SK-N-SH (cell line): ENCODE data around the gene CBY2. TPM values are rescaled to one million over a fixed set of nuclear protein-coding genes. Genes with fewer than 3 reads are reported as not detected.

Experiments
- CTCF ChIA-PET: fragments of 300-600, 350-600 bp; formaldehyde crosslinking; extraction: SDS; loops from one replicate; lab custom pipeline; 2021; lab: Yijun Ruan, JAX
- POLR2A ChIA-PET: fragments of 350-600 bp; sonication (Branson Sonifier 250); formaldehyde crosslinking; extraction: SDS; loops from one replicate; lab custom pipeline; 2020; ENCODE audit warnings: antibody characterized with exemption, inconsistent platforms; lab: Yijun Ruan, JAX
- DNase-seq: peaks from one replicate; pipeline ENCODE4 v3.0.0; 2012
- H2AFZ ChIP-seq: fragments of 200-600 bp; sonication (generic); 2 replicates; pipeline ENCODE4 v1.8.1; 2016; ENCODE audit warnings: antibody characterized with exemption, mild to moderate bottlenecking, low read depth
- H3F3A ChIP-seq: fragments of 200-600 bp; sonication (generic); replicated peaks from 2 replicates; pipeline ENCODE3; 2016; ENCODE audit warnings: antibody characterized with exemption, mild to moderate bottlenecking; ENCODE audit not compliant: insufficient read depth
- H3K27ac ChIP-seq, 2 experiments: fragments of 200-500 bp in 1 of 2; fragments of 200-600 bp in 1 of 2; sonication (Bioruptor generic) in 1 of 2; sonication (generic), shearing (Covaris generic) in 1 of 2; 2 replicates each; pipeline versions ENCODE4 v1.5.1 to v1.6.1; 2014 to 2016; ENCODE audit warnings: low read depth in 2 of 2, inconsistent platforms in 1 of 2, low read length in 1 of 2, mild to moderate bottlenecking in 1 of 2, mixed read lengths in 1 of 2
- H3K27me3 ChIP-seq: fragments of 200-600 bp; sonication (generic), shearing (Covaris generic); 2 replicates; pipeline ENCODE4 v1.6.1; 2016; ENCODE audit warnings: mixed run types; ENCODE audit not compliant: insufficient read depth
- H3K36me3 ChIP-seq, 2 experiments: fragments of 200-500 bp in 1 of 2; fragments of 200-600 bp in 1 of 2; sonication (Bioruptor generic) in 1 of 2; sonication (generic) in 1 of 2; replicated peaks in 1 of 2; 2 replicates each; pipeline versions ENCODE3 to v1.5.1; 2014 to 2016; ENCODE audit warnings: low read length in 1 of 2, mild to moderate bottlenecking in 1 of 2; ENCODE audit not compliant: insufficient read depth in 2 of 2, control insufficient read depth in 1 of 2
- H3K4me1 ChIP-seq, 2 experiments: fragments of 200-500 bp in 1 of 2; fragments of 200-600 bp in 1 of 2; sonication (Bioruptor generic) in 1 of 2; sonication (generic), shearing (Covaris generic) in 1 of 2; 2 replicates each; pipeline versions ENCODE4 v1.5.1 to v1.6.1; 2014 to 2016; ENCODE audit warnings: low read depth in 1 of 2, low read length in 1 of 2, mixed run types in 1 of 2; ENCODE audit not compliant: insufficient read depth in 2 of 2, control insufficient read depth in 1 of 2
- H3K4me2 ChIP-seq: fragments of 200-600 bp; sonication (generic), shearing (Covaris generic); 2 replicates; pipeline ENCODE4 v1.6.1; 2017; ENCODE audit warnings: mixed run types
- H3K4me3 ChIP-seq, 2 experiments: fragments of 200-500 bp in 1 of 2; fragments of 200-600 bp in 1 of 2; sonication (Bioruptor generic) in 1 of 2; sonication (generic), shearing (Covaris generic) in 1 of 2; 2 replicates each; pipeline versions ENCODE4 v1.5.1 to v1.8.1; 2014 to 2016; ENCODE audit warnings: low read depth in 2 of 2, inconsistent platforms in 1 of 2, low read length in 1 of 2, mild to moderate bottlenecking in 1 of 2, mixed read lengths in 1 of 2, moderate library complexity in 1 of 2
- H3K79me2 ChIP-seq: fragments of 200-600 bp; sonication (generic); 2 replicates; pipeline ENCODE4 v1.8.1; 2017; ENCODE audit warnings: mild to moderate bottlenecking; ENCODE audit not compliant: insufficient read depth
- H3K9ac ChIP-seq: fragments of 200-600 bp; sonication (generic); 2 replicates; pipeline ENCODE4 v1.6.1; 2017; ENCODE audit warnings: mixed run types
- H3K9me2 ChIP-seq: fragments of 200-600 bp; sonication (generic); 2 replicates; pipeline ENCODE4 v1.6.1; 2017; ENCODE audit warnings: mixed run types
- H3K9me3 ChIP-seq: fragments of 200-600 bp; sonication (generic); 2 replicates; pipeline ENCODE4 v1.6.1; 2017; ENCODE audit warnings: mixed run types, mild to moderate bottlenecking, moderate library complexity
- H4K20me1 ChIP-seq: fragments of 200-600 bp; sonication (generic); 2 replicates; pipeline ENCODE4 v1.6.1; 2017; ENCODE audit warnings: mild to moderate bottlenecking, mixed run types; ENCODE audit not compliant: insufficient read depth
- ELF1 ChIP-seq: IDR thresholded peaks from 2 replicates; pipeline ENCODE4 v1.4.0; 2012
- EZH2phosphoT487 ChIP-seq: fragments of 200-600 bp; sonication (generic); IDR thresholded peaks from 2 replicates; pipeline ENCODE4 v1.6.1; 2017; ENCODE audit warnings: low read depth, mixed run types, mild to moderate bottlenecking, antibody characterized with exemption, moderate library complexity, borderline replicate concordance
- IRF3 ChIP-seq: fragments of 150-350 bp; IDR thresholded peaks from 2 replicates; pipeline ENCODE4 v1.6.1; 2016; ENCODE audit warnings: mild to moderate bottlenecking, low read depth, low read length
- MEF2A ChIP-seq: IDR thresholded peaks from 2 replicates; pipeline ENCODE4 v1.4.0; 2012; ENCODE audit warnings: low read depth, borderline replicate concordance
- MXI1 ChIP-seq: IDR thresholded peaks from 2 replicates; pipeline ENCODE4 v1.6.1; 2012; ENCODE audit warnings: mild to moderate bottlenecking, low read depth, low read length, improper control_type of control experiment
- NFIC ChIP-seq: IDR thresholded peaks from 2 replicates; pipeline ENCODE4 v1.4.0; 2012; ENCODE audit warnings: borderline replicate concordance
- POLR2AphosphoS5 ChIP-seq: IDR thresholded peaks from 2 replicates; pipeline ENCODE4 v1.6.1; 2012; ENCODE audit warnings: low read depth, low read length
- RAD21 ChIP-seq: IDR thresholded peaks from 2 replicates; pipeline ENCODE4 v1.6.1; 2012; ENCODE audit warnings: mild to moderate bottlenecking, low read length
- RCOR1 ChIP-seq: fragments of 150-350 bp; IDR thresholded peaks from 2 replicates; pipeline ENCODE4 v1.6.1; 2017; ENCODE audit warnings: antibody characterized with exemption, low read length
- SIN3A ChIP-seq: IDR thresholded peaks from 2 replicates; pipeline ENCODE4 v1.6.1; 2012; ENCODE audit warnings: low read depth, mild to moderate bottlenecking, low read length, moderate library complexity, borderline replicate concordance
- TEAD4 ChIP-seq: IDR thresholded peaks from 2 replicates; pipeline ENCODE4 v1.4.0; 2012; ENCODE audit warnings: mild to moderate bottlenecking, borderline replicate concordance; ENCODE audit not compliant: insufficient read depth
- USF1 ChIP-seq: IDR thresholded peaks from 2 replicates; pipeline ENCODE4 v1.4.0; 2012; ENCODE audit warnings: low read depth, borderline replicate concordance
- WGBS: methylation state at CpG from one replicate; pipeline ENCODE4 v1.1.6; 2017; ENCODE audit warnings: low lambda C conversion rate; 5-methylcytosine and 5-hydroxymethylcytosine counted together
- polyA plus RNA-seq, 3 experiments: library from polyadenylated mRNA; depleted of rRNA; stranded (reverse); fragments of >200 nt; gene quantifications; 2 replicates each; pipeline ENCODE4 v1.2.3, GENCODE V29; 2012
- TF ChIP-seq, protein P1 (sequence below): IDR thresholded peaks from 2 replicates; pipeline ENCODE4 v1.4.0; 2012; ENCODE audit warnings: low read depth
- TF ChIP-seq, protein P2 (sequence below): fragments of 200-600 bp; sonication (generic); IDR thresholded peaks from 2 replicates; pipeline ENCODE4 v1.6.1; 2017; ENCODE audit warnings: antibody characterized with exemption, mild to moderate bottlenecking, moderate library complexity

The CBY2 gene
- polyA plus RNA-seq, 1 of the 3 experiments (the other 2 are of a cell fraction): not detected

- DNase-seq: no peak
- no peaks in the 10 kb centered on the region for H3K9me3 ChIP-seq
- H3K79me2 ChIP-seq: no peaks in the 10 kb centered on the region
- no peak overlapping the region for H2AFZ ChIP-seq
- no peaks in the 10 kb centered on the region for H3K4me1 ChIP-seq
- POLR2A ChIA-PET: no interaction called here
- TF ChIP-seq MEF2A: no peak
- TF ChIP-seq USF1: no peak
- no peak for TF ChIP-seq TEAD4
- TF ChIP-seq, protein P1, sequence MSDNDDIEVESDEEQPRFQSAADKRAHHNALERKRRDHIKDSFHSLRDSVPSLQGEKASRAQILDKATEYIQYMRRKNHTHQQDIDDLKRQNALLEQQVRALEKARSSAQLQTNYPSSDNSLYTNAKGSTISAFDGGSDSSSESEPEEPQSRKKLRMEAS: no peak
- TF ChIP-seq ELF1: no peak
- no peak for TF ChIP-seq NFIC
- TF ChIP-seq POLR2AphosphoS5: no peak
- TF ChIP-seq IRF3: no peak
- no peak for TF ChIP-seq RCOR1
- TF ChIP-seq, protein P2, sequence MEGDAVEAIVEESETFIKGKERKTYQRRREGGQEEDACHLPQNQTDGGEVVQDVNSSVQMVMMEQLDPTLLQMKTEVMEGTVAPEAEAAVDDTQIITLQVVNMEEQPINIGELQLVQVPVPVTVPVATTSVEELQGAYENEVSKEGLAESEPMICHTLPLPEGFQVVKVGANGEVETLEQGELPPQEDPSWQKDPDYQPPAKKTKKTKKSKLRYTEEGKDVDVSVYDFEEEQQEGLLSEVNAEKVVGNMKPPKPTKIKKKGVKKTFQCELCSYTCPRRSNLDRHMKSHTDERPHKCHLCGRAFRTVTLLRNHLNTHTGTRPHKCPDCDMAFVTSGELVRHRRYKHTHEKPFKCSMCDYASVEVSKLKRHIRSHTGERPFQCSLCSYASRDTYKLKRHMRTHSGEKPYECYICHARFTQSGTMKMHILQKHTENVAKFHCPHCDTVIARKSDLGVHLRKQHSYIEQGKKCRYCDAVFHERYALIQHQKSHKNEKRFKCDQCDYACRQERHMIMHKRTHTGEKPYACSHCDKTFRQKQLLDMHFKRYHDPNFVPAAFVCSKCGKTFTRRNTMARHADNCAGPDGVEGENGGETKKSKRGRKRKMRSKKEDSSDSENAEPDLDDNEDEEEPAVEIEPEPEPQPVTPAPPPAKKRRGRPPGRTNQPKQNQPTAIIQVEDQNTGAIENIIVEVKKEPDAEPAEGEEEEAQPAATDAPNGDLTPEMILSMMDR: no peak
- TF ChIP-seq RAD21: no peak
- TF ChIP-seq SIN3A: no peak
- no peak for TF ChIP-seq EZH2phosphoT487
- no peak for TF ChIP-seq MXI1
- TF ChIP-seq, all 33 proteins: peak for 0
- no peak overlapping the region for H3K4me2 ChIP-seq
- CTCF ChIA-PET: no interaction called here
- no peaks in the 10 kb centered on the region for H3K36me3 ChIP-seq
- H4K20me1 ChIP-seq: no peaks in the 10 kb centered on the region
- H3F3A ChIP-seq: no peaks in the 10 kb centered on the region
- 46% methylated on average over 7 of the region's 7 CpGs for WGBS
- no peak overlapping the region for H3K9ac ChIP-seq
- H3K4me3 ChIP-seq: no peak overlapping the region
- H3K9me2 ChIP-seq: no peaks in the 10 kb centered on the region
- no peaks in the 10 kb centered on the region; the same call in 1 of the 2 replicates for H3K27me3 ChIP-seq
- H3K27ac ChIP-seq: no peak overlapping the region
Observed at GRCh38 chr13:45704854-45705695, 3.0 kb downstream of the CBY2 start.
